OCI-M2 (cell line): ENCODE results near the gene TRMT112.
"Not testable (repeated sequence)": the region's sequence is repeated elsewhere in the genome, so short reads cannot be mapped to it uniquely, and the experiment has no call there.

Experiments used
- DNase-seq: peaks from one replicate; lab custom pipeline; 2025; ENCODE audit not compliant: unreplicated experiment; lab: John Stamatoyannopoulos, UW

TRMT112 gene

DNA sequence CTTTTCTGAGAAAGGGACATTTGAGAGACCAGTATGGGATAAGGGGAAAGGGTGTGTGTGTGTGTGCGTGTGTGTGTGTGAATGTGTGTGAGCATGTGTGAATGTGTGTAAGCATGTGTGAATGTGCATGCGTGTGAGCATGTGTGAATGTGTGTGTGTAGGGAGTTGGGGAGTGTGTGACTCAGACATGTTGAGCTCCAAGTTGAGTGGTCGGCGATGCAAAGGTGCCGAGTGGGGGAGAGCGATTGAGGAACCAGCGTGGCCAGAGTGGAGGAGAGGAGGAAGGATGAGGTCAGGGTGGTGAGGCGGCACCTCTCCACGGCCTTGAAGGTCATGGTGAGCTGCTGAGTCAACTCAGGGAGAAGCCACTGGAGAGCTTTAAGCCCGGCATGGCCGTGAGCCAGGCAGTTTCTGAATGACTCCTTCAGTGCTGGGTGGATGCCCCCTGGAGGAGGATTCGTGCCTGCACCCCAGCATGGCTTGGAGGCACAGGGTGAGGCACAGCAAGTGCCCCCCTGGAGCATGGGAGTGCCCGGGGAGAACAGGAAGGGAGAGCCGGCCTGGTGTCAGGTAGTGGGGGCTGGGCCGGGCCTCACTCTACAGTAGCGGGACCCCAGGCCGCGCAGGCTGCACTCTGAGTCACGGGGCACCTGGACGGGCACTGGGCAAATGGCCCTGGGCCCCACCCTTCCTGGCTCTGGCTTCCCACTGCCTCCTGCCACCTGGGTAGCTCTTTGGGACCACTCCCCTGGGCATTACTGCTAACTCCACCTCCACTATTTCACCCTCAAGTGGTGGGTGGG is 14.4 kb upstream of the TRMT112 start:
- DNase-seq: no peak

DNA sequence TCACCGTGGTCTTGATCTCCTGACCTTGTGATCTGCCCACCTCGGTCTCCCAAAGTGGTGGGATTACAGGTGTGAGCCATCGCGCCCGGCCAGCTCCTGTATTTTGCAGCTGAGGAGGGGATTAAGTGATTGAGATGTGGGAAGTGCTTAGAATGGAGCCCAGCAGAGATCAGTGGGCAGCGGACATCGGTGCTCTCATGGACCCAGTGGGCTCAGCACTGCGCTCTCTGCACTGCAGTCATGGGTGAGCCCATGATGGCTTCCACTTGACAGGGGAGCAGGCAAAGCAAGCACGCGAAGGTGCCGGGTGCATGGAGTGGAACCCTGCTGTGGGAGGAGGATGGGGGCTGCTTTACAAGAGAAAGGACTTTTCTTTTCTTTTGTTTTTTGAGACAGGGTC is 13.5 kb upstream of the TRMT112 start:
- no peak for DNase-seq

DNA sequence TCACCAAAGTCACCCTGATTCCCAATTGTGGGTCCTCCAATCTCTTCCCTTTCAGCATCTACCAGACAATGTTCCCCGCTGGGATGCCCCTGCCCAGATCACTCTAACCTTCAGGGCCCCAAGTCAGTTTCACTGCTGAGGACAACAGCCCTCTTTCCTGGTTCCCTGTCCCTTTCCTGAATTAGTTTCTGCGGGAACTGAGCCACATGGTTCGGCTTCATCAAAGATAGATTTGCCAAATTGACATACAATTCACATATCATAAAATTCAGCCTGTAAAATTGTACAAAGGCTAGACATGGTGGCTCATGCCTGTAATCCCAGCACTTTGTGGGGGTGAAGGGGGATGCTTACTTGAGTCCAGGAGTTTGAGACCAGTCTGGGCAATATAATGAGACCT is 10.6 kb upstream of the TRMT112 start:
- DNase-seq: no peak

DNA sequence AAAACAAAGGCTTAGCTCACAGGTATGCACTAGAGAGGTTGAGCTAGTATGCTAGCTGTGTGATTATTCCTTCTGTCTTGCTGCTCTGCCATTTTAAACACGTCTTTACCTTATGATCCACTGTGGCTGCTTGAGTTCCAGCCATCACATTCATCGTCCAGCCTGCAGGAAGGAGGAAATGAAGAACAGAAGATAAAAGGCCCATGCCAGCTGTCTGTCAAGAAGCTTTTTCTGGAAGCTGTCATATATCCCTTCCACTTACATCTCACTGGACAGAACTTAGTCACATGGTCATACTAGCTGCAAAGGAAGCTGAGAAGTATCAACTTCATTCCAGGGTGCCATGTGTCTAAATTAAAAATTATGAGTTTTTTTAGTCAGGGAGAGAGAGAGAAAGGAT is 10.0 kb upstream of the TRMT112 start:
- DNase-seq: no peak

DNA sequence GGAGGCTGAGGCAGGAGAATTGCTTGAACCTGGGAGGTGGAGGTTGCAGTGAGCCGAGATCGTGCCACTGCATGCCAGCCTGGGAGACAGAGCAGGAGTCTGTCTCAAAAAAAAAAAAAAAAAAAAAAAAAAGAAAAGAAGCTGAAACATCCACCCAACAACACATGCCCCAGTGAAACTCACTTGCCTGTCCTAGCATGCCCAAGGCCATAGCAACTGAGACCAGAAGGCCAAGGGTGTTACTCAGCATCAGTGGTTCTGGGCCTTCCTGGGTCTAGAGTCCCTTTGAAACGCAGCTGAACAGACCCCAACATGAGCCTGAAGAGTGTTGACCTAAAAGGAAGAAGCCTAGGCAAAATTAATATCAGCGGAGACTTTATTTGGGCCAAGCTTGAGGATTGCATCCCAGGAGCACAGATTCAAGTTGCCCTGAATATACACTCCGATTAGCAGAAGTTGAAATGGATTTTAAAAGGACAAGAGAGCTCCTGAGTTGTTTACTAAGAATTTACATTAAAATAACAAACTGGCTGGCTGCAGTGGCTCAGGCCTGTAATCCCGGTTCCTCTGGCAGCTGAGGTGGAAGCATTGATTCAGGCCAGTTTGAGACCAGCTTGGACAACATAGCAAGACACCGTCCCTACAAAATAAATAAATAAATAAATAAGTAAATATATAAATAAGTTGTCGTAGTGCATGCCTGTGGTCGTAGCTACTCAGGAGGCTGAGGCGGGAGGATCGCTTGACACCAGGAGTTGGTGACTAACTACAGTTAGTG is 7.5 kb upstream of the TRMT112 start:
- DNase-seq: no peak

DNA sequence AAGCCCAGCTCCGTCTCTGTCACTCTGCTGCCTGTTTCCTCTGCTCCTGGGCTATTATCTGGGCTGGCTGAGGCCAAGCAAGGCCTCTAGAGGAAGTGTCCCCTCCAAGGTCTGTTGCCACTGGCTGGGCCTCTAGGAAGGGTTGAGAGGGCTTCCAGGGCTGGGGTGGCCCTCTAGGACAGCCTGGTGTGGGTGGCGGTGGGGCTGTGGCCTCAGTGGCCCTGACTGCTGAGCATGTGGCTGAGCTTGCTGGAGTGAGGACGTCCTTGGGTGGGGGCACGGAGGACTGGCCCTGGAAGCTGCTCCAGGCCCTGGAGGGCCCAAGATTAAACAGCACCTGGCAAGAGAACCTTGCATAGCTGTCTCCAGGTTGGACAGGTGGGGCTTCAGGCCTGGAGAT is 6.6 kb upstream of the TRMT112 start:
- DNase-seq: not testable (repeated sequence)

DNA sequence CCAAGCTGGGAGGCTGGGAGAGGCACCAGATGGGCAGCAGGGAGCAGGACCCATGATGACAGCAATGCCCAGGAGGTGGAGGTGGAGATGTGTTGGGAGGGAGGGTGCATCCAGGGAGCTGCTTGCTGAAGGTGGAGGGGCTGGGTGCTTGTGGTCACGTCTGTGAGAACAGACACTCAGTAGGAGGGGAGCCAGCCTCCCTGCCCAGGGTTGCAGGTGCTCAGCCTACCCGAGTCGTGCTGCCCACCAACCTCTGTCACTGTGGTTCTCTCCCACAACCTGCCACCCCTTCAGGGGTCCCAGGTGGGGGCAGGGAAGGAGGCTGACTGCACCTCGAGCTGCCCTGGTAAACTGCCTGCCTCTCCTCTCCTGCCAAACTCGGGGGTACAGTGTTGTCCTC is 6.0 kb upstream of the TRMT112 start:
- no peak for DNase-seq

DNA sequence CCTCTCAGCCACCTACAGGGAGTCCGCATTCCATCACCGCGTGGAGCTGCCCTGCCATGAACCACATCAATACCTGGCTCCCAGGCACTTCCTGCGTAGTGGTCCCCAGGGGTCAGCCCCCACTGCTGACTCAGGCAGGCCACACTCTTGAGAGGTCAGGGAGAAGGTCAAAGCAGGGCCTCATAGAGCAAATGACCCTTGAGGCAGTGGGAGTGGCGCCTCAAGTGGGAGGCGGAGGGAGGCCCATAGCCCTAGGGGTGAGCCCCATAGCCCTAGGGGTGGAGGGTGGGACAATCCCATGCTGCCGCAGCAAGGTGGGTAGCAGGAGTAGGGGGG is 5.5 kb upstream of the TRMT112 start:
- DNase-seq: no peak

DNA sequence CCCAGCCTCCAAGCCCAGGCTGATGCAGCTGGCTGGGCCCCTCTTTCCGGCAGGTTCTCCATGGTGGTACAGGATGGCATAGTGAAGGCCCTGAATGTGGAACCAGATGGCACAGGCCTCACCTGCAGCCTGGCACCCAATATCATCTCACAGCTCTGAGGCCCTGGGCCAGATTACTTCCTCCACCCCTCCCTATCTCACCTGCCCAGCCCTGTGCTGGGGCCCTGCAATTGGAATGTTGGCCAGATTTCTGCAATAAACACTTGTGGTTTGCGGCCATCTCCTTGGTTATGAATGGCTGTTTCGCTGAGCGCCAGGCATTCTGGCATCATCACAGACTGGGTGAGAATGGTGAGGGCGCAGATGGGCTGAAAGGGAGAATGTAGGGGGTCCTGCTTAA is 4.2 kb upstream of the TRMT112 start:
- no peak for DNase-seq

DNA sequence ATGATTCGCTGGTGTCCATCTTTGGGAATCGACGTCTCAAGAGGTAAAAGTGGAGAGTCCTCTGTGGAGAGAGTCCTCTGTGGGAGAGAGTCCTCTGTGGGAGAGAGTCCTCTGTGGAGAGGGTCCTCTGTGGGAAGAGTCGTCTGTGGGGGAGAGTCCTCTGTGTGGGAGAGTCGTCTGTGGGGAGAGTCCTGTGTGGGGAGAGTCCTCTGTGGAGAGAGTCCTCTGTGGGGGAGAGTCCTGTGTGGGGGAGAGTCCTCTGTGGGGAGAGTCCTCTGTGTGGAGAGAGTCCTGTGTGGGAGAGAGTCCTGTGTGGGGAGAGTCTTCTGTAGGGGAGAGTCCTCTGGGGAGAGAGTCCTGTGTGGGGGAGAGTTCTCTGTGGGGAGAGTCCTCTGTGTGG is 3.7 kb upstream of the TRMT112 start:
- DNase-seq: no peak

DNA sequence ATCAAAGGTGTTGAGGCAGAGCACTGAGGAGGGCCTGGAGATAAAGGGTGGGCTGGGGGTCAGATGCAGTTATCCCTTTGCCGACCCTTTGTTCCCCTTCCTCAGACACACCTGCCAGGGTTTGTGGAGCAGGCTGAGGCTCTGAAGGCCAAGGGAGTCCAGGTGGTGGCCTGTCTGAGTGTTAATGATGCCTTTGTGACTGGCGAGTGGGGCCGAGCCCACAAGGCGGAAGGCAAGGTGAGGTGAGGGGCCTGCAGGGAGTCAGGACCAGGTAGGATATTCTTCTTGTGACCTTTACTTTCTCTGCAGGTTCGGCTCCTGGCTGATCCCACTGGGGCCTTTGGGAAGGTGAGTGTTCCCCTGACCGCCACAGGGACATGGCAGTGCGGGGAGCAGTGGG is 3.2 kb upstream of the TRMT112 start:
- DNase-seq: no peak

DNA sequence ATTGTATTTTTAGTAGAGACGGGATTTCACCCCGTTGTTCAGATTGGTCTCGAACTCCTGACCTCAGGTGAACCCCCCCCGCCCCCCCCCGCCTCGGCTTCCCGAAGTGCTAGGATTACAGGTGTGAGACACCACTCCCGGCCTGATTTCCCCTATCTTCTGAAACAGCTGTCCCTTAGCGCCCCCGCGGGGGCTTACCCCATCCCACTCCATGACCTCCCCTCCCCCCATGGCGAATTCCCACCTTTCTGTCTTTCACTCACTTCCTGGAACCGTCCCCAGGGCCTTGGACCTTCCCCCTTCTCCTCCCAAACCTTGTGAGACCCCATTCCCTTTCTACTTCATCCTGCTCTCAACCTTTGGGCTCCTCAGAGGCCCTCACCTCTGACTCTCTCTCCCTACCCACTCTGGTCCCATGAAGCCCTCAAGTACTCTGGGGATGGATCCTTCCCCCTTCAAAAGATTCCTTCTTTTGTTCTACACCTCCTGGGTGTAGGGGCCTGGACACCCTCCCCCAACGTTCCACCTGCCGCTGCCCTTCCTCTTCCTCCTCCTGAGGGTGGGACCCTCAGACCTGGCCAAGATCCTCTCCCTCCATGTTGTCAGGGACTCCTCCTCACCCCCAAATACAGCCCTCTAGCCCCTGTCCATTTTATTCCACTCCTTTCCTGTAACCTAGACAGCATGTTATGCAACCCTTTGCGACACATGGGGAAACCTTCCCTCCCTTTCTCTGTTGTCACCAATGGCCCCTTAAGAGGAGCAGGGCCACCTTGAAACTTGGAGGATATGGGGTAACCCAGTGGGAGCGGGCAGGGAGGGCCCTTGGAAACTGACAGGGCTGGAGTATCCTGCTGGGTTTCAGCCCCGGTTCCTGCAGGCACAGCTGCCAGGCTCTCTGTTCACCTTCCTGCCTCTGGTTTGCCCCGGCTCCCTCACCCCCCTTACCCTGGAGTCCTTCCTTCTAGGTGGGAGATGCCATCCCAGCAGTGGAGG is 1.7 kb upstream of the TRMT112 start:
- DNase-seq: no peak

DNA sequence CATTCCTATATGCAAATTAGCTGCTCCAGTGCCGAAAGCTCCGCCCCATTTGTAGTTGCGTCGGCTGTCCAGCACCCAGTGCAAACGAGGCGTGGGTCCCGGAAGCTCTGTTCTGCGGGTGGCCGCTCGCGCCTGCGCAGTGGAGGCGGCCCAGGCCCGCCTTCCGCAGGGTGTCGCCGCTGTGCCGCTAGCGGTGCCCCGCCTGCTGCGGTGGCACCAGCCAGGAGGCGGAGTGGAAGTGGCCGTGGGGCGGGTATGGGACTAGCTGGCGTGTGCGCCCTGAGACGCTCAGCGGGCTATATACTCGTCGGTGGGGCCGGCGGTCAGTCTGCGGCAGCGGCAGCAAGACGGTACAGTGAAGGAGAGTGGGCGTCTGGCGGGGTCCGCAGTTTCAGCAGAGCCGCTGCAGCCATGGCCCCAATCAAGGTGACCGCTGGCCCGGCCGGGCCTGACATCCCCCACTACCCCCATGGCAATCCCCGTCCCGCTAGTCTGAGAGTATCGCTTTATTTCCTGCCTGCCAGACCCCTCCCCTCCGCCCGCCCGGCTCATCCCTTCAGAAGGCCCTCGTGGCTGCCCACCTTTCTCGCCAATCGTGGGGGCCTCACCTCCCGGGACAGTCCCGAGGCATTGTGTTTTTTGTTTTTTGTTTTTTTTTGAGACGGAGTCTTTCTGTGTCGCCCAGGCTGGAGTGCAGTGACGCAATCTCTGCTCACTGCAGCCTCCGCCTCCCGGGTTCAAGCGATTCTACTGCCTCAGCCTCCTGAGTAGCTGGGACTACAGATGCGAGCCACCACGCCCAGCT is 804 bp upstream of the TRMT112 start, which contains the start of gene PRDX5:
Gene PRDX5, plus strand, starts transcription at position 161 of the 805 bp plus-strand sequence. Its CDS starts 95 bp downstream, at position 256.
- peak; percentile 57 for DNase-seq

DNA sequence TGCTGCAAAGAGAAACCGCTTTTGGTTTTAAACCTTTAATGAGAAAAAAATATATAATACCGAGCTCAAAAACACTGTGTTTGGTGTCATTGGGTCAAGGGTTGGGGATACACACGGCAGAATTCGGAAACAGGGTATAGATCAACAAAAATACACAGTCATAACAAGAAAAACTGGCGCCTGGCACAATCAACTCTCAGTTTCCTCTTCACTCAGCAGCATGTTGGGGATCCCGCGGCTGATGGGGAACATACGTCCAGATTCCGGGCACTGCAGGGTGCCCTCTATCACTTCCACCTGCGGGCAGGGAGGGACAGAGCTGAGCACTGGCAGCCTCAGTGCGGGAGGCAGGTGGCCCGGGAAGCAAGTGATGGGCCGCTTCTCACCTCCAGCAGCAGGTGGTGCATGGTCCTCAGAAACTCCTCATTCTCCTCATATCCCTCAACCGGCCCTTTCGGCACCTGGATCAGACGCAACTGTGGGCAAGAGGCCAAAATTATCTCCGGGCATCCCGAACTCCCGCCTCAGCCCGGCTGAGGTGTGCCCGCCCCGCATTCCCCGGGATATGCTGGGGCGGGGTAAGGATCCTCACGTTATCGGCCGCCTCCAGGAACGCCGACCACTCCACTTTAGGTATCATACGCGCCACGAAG is 561 bp downstream of the TRMT112 start:
- no peak for DNase-seq

DNA sequence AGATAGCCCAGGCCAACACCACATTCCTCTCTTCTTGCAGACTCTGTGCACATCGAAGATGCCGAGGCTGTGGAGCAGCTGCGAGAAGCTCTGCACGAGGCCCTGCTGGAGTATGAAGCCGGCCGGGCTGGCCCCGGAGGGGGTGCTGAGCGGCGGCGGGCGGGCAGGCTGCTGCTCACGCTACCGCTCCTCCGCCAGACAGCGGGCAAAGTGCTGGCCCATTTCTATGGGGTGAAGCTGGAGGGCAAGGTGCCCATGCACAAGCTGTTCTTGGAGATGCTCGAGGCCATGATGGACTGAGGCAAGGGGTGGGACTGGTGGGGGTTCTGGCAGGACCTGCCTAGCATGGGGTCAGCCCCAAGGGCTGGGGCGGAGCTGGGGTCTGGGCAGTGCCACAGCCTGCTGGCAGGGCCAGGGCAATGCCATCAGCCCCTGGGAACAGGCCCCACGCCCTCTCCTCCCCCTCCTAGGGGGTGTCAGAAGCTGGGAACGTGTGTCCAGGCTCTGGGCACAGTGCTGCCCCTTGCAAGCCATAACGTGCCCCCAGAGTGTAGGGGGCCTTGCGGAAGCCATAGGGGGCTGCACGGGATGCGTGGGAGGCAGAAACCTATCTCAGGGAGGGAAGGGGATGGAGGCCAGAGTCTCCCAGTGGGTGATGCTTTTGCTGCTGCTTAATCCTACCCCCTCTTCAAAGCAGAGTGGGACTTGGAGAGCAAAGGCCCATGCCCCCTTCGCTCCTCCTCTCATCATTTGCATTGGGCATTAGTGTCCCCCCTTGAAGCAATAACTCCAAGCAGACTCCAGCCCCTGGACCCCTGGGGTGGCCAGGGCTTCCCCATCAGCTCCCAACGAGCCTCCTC is 1.5 kb downstream of the TRMT112 start:
- DNase-seq: not testable (repeated sequence)

DNA sequence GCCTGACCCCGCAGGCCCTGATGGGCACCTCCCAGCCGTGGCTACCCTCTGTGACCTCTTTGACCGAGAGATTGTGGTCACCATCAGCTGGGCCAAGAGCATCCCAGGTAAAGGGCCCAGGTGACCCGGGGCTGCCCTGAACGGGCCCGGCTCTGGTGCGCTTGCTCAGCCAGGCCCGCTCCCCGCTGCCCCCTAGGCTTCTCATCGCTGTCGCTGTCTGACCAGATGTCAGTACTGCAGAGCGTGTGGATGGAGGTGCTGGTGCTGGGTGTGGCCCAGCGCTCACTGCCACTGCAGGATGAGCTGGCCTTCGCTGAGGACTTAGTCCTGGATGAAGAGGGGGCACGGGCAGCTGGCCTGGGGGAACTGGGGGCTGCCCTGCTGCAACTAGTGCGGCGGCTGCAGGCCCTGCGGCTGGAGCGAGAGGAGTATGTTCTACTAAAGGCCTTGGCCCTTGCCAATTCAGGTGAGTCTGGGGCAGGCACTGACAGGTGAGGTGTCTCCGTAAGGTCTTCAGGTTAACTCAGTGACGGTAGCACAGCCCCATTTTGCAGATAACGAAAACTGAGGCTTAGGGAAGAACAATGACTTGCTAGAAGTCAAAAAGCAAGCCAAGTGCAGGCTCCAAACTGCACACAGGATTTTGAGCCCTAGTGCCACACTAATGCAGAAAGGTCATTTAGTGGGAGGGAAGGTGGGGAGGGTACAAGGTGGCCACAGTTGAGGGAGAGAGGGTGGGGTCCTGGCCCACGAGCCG is 2.4 kb downstream of the TRMT112 start:
- DNase-seq: no peak

DNA sequence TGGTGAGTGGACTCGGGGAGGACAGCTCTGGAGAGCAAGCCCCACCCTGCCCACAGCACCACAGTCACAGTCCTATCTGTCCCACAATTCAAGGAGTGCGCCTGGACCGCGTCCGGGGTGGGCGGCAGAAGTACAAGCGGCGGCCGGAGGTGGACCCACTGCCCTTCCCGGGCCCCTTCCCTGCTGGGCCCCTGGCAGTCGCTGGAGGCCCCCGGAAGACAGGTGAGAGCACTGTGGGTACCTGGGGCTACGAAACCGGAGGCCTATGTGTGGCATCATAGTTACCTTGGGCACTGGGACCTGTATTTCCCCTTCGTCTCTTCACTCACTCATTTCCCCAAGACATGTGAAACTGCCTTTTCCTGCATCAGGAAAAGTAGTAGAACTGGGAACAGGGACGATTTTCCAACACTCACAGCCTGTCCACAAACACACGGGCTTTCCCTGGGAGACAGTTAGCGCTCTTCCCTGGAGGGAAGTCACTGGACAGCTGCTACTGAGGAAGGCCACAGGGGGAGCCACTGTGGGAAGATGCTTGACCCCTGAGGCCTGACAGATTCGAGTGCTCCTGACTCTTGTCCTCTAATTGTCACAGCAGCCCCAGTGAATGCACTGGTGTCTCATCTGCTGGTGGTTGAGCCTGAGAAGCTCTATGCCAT is 3.1 kb downstream of the TRMT112 start:
- DNase-seq: no peak
